Measurements from ENCODE around the gene TNFRSF8. TPM values are rescaled to one million over a fixed set of nuclear protein-coding genes. Genes with fewer than 3 reads are reported as not detected.

TNFRSF8 gene
- total and polyA plus RNA-seq, 9 of the 15 experiments (the other 6 are each of a cell fraction or from before 2014, with no cell fraction given): 3.5 to 38.4 (median 17.1) TPM

GRCh38 chr1:12188115-12188514 lies 125.0 kb downstream of the TNFRSF8 start (continued):
- TF ChIP-seq ZNF699 (CRISPR knock-in tag; IDR thresholded peaks at IDR 0.05; ENCODE audit: insufficient replicate concordance) (no peak), CREBBP (IDR thresholded peaks at IDR 0.05; ENCODE audit: low read depth, low read length) (no peak), PKNOX1 (IDR thresholded peaks at IDR 0.05) (no peak), ZNF507 (tag; conservative IDR thresholded peaks at IDR 0.05) (no peak), ZNF436 (CRISPR knock-in tag; IDR thresholded peaks at IDR 0.05) (0 out of 2 replicates have a peak, but pooled peaks have one; percentile 63)

GRCh38 chr1:12188657-12189327 lies 125.7 kb downstream of the TNFRSF8 start:
- ATAC-seq (no peak), DNase-seq (ENCODE audit: extremely low read depth in 1 of 4, low spot score in 3 of 4) (no peak), FAIRE-seq (no peak)
- Histone ChIP-seq H3K4me1 (replicated peaks in 1 of 2; ENCODE audit: control insufficient read depth in 2 of 2, insufficient read depth in 2 of 2, low read length in 2 of 2) (peaks cover 7 to 32% of the 10 kb centered on the region in 2 experiments; a peak in 3 of 5 replicates), H3K4me2 (ENCODE audit: insufficient read depth, low read length) (no peak overlapping the region), H2AFZ (ENCODE audit: low read depth, low read length) (no peak overlapping the region), H3K36me3 (ENCODE audit: control insufficient read depth, insufficient read depth, low read length) (peaks cover 52% of the 10 kb centered on the region), H3K9me3 (replicated peaks; ENCODE audit: control insufficient read depth, insufficient read depth, low read depth, low read length) (no peaks in the 10 kb centered on the region), H3K79me2 (ENCODE audit: control insufficient read depth, insufficient read depth, low read length) (peaks cover 29% of the 10 kb centered on the region), H3K4me3 (no peak overlapping the region), H3K9me1 (ENCODE audit: control insufficient read depth, insufficient read depth, low read length) (no peaks in the 10 kb centered on the region), H3K27ac (ENCODE audit: extremely low read depth, low read depth, low read length) (no peak overlapping the region), H3K9ac (ENCODE audit: insufficient read depth in 1 of 2, low read depth in 2 of 2, low read length in 2 of 2) (no peak overlapping the region; a peak in 1 of 4 replicates), H3K27me3 (ENCODE audit: control insufficient read depth in 2 of 2, insufficient read depth in 2 of 2, low read length in 2 of 2) (no peaks in the 10 kb centered on the region), H4K20me1 (replicated peaks; ENCODE audit: control insufficient read depth, insufficient read depth, low read length) (peaks cover 49% of the 10 kb centered on the region; the same call in 1 of the 2 replicates)
- CTCF ChIA-PET (ENCODE audit: low intra/inter-chr PET ratio): no interaction called here
- 72% methylated on average over 3 of the region's 13 CpGs for WGBS (ENCODE audit: insufficient coverage, low coverage, missing lambda C conversion rate)
- no TSS peak for BruUV-seq (replicated peaks)
- intact Hi-C loops (cut with micrococcal nuclease) (no loop called here), in situ Hi-C loops (cut with MboI) (no loop called here)
- POLR2A ChIA-PET: interaction anchor here (0.6 to 1.2 kb wide), 6 partner anchors 9 to 446 kb away, joined by 3 to 4 read pairs (median 3); no protein-coding TSS in a partner anchor
- TF ChIP-seq ZFP36 (IDR thresholded peaks at IDR 0.05; ENCODE audit: low read depth, low read length, partially characterized antibody) (peak; percentile 99), STAT6 (CRISPR knock-in tag; IDR thresholded peaks at IDR 0.05) (no peak), PTBP1 (IDR thresholded peaks at IDR 0.05; ENCODE audit: low read depth, low read length) (peak; percentile 92), PHF21A (IDR thresholded peaks at IDR 0.05; ENCODE audit: borderline replicate concordance, low read depth) (no peak), NFIC (IDR thresholded peaks at IDR 0.05) (peak; percentile 61), KDM1A (IDR thresholded peaks at IDR 0.05) (peak; percentile 70), TCFL5 (CRISPR knock-in tag; conservative IDR thresholded peaks at IDR 0.05) (no peak), ZBTB9 (CRISPR knock-in tag; IDR thresholded peaks at IDR 0.05) (no peak), ZNF263 (CRISPR knock-in tag; IDR thresholded peaks at IDR 0.05; ENCODE audit: borderline replicate concordance) (0 out of 2 replicates have a peak, but pooled peaks have one; percentile 36), SMARCA5 (IDR thresholded peaks at IDR 0.05) (peak; percentile 95; the same call in 1 of the 2 replicates), COPS2 (conservative IDR thresholded peaks at IDR 0.05) (no peak), ZNF436 (CRISPR knock-in tag; IDR thresholded peaks at IDR 0.05) (peak; percentile 93), HDAC1 (IDR thresholded peaks at IDR 0.05) (0 out of 4 replicates have a peak, but pooled peaks of 1 of the 2 experiments have one; percentile 16)
